GM19238 (cell line): ENCODE results near the gene STK39.

ENCODE experiments used
- DNase-seq: peaks from one replicate; pipeline ENCODE4 v3.0.0; 2011; ENCODE audit warnings: low spot score; ENCODE audit not compliant: insufficient read length

Gene STK39

DNA sequence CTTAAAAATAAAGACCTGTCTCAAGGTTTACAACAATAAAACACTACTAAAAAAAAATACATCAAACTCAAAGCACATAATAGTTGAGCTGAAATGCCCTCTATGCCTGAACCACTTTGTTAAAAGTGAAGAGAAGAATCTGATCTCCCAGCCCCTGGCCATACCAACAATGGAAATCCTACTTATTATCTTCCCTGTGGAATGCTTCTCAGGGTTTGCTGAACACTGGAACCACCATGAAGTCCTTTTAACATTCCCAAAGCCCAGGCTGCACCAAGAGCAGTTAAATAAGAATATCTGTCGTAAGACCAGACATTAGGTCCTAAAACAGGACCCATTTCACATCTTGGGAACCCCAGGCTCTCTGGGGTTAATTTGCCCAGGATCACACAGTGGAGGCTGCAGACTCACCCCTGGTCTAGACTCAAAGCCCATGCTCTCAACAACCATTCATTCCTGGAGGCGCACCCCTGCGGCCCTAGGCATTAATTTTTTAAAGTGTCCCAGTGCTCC is 285.8 kb downstream of the STK39 start:
- DNase-seq, result no peak

DNA sequence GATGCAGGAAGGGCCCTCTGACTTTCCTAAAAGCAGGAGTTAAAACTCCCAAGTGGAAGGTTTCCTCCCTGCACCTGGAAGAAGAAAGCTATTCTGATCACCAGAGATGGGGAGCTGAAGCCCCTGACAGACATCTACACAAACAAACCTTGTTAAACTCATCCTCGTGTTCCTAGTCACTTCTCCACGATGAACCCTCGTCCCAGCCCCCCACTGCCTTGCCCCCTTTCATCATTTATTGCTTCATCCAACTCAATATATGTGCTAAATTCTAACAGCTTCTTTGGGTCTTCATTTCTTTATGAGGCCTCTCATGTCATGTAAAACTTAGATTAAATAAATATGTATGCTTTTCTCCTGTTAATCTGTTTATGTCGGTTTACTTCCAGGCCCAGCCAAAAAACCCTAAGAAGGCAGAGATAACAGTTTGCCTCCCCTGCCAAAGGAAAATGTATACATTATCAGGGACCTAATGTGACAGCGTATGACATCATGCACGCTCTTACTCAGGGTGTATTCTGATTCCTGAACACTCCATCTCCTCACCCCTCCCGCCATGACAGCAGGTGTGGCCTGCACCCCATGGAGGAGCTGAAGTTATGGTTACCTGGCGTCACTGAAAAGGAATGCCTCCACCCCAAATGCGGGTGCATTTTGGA is 287.2 kb downstream of the STK39 start:
- DNase-seq, result no peak

DNA sequence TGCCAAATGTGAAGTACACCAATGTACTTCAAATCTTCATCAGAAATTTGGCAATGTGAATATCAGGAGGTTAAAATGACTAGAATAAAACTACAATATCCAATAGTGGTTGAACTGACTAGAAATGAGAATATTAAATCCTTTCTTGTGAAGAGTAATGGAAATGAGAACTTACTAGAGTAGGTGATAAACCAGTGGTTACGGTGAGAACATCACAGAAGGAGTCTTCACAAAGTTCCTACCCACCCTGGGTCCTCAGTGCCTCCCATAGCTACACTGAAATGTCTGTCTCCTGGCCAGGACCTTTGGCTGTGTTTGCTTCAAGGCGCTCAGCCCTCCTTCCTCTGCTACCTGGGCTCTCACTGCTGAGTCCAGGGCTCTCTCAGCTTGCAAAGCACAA is 289.7 kb downstream of the STK39 start:
- no peak for DNase-seq

DNA sequence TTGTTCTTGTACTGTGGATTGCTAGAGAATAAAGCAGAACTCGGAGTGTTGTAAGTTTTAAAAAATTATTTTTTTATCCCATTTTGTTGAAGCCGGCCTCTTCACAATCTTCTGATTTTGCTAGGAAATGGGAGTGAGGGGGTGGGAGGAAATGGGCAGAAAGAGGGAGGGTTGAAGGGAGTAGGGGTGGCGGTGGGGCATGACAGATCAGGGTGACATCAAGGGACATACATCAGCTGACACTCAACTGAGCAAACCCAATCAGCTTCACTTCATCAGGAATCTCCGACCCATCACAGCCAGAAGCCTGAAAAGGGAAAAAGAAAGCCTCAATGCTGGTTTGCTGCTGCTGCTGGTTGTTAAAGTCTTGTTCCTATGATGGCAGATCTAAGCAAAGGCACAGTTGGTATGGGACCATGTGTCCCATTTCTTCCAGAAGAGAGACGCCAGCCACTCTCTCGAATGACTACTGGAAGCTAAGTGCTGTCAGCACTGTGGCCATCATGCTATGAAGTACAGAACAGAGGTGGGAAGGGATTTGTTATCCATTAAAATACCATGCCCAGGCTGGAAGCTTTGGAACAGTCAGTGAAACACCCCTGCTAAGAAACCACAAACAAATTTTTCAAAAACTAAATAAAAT is 292.0 kb downstream of the STK39 start:
- DNase-seq, result no peak

DNA sequence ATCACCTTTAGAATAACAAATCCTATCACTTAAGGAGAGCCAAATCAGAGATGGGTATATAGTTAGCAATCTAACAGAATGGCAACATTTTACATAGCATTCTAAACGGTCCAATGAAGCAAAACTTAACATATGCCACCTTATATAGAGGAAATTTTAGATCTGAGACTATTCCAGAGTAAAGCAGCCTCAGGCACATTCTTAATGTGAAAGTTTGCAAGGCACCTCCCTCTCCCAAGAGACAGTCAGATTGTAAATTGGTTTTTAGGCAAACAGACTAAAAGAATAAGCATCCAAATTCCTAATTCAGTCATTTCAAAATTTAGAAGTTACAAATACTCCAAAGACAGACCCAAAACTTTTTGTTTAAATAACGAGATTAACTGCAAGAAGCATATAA is 292.9 kb downstream of the STK39 start:
- no peak for DNase-seq

DNA sequence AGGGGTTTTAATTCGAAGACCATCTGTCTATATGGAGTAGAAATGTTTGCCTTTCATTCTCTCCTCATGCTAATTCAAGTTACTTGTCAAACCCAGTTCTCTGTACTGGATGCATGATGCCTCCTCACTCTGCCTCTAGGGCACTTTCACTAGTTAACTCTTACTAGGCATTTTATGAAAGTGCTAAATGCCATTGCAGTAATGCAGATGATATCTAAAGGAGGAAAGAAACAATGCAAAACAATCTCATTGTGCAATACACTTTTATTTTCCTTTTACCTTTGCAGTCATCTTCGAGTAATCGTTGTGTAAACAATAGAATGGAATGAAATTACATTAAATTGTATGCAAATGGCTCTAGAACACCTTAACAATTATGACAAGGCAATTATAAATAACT is 293.6 kb downstream of the STK39 start:
- no peak for DNase-seq

DNA sequence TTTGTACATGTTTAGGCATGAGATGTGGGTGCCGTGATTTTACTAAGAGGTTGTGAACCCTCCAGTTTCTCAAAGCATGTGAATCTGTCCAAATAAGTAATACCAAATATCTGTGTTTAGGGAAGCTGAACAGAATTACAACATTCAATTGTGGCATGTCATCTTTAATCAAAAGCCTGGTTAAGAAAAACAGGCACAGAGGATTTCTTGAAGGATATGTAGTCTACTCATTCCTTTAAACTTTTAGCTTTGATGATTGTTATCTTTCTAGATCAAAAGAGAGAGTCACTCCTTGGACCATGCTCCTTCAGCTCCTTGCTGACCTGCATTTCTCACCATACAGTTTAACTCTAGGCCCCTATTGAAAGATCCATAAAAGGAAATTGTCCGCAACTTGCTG is 296.8 kb downstream of the STK39 start:
- no peak for DNase-seq

DNA sequence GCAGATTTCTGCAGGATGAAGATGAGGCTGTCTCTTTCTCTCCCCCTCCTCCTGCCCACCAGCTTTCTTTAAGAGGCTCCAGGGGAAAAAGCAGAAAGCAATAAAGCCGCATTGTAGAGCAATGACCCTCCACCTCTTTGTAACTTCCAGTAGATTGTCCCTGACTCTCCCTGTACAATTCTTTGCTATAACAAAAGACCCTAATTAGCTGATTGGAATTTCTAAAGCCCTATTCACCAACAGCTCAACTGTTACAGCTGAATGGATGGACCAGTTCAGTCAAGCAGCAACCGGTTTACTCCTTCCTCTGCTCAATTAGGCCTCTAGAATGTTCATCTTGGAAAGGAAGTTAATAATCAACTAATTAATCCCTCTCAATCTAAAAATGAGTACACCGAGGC is 301.0 kb downstream of the STK39 start:
- no peak for DNase-seq

DNA sequence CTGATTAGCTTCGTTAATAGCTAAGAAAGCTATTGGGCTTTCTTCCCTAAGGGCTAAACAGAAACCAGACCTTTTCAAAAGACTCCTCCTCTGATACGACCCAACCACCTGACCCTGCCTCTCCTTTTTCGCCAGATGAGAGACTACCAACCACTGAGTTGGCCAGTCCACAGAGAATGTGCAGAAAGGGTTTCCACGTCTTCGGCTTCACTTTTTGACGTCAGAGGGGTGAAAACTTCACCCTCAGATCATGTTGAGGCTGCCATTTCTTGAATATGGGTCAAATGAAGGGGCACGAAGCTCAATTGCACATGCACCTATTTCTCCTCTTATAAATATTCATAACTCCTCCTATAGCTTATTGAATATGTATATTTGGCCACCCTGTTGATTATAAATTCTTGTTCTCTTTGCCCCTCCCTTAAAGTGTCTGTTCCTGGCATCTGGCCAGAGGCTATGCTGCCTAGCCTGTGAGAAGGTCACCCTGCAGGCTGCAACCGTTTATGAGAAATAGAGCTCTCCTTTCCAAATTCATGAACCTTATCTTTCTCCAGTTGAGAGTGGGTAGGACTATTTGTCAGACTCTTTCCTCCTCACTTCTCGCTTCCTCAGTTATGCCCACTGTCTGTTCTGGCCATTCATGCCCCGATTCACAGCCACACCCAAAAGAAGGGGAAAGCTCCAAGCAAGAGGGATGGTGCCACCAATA is 301.6 kb downstream of the STK39 start:
- DNase-seq, result no peak

DNA sequence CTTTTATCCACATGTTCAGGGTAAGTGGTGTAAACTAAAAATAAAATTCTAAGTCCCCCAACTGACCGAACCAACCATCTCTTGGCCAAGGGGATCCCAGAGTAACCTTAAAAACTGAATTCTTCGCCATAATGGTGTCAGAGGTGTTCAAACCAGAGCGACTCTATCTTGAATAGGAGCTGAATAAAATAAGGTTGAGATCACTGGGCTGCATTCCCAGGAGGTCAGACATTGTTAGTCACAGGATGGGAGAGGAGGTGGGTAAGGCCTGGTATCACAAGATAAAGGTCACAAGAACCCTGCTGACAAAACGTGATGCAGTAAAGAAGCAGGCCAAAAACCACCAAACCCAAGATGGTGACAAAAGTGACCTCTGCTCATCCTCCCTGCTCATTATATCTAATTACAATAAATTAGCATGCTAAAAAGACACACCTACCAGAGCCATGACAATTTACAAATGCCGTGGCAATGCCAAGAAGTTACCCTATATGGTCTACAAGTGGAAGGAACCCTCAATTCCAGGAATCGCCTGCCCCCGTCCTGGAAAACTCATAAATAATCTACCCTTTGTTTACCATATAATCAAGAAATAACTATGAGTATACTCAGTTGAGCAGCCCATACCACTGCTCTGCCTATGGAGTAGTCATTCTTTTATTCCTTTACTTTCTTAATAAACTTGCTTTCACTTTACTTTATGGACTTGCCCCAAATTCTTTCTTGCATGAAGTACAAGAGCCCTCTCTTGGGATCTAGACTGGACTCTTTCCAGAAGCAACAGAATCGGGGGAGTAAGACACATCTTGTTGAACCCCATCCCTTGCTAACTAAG is 302.4 kb downstream of the STK39 start:
- no peak for DNase-seq

DNA sequence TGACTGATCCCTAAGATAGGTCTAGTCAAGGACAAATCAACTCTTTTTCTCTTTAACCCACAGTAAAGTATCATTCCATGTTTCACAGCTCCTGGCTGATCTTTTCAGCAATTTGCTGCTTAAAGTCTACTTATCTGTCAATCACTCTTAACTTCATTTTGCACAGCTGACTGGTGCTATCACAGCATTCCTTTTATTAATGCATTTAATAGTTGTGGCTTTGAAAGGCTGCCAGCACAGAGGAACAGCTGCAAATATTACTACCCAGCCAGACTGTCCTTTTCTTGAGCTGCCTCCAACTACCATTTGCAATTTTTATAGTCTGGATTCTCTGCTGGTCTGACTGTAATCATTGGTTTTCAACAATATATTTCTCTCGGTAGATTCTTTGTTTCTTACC is 303.5 kb downstream of the STK39 start:
- no peak for DNase-seq

DNA sequence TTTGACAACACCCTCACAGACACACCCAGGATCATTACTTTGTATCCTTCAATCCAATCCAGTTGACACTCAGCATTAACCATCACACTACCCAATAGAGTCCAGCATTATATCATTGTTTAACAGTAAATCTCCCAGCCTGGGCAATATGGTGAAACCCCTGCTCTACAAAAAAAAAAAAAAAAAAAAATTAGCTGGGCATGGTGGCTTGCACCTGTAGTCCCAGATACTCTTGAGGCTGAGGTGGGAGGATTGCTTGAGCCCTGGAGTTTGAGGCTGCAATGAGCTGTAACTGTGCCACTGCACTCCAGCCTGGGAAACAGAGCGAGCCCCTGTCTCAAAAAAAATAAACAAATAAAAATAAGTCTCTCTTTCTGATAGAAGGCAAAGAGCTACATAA is 304.0 kb downstream of the STK39 start:
- DNase-seq, result no peak

DNA sequence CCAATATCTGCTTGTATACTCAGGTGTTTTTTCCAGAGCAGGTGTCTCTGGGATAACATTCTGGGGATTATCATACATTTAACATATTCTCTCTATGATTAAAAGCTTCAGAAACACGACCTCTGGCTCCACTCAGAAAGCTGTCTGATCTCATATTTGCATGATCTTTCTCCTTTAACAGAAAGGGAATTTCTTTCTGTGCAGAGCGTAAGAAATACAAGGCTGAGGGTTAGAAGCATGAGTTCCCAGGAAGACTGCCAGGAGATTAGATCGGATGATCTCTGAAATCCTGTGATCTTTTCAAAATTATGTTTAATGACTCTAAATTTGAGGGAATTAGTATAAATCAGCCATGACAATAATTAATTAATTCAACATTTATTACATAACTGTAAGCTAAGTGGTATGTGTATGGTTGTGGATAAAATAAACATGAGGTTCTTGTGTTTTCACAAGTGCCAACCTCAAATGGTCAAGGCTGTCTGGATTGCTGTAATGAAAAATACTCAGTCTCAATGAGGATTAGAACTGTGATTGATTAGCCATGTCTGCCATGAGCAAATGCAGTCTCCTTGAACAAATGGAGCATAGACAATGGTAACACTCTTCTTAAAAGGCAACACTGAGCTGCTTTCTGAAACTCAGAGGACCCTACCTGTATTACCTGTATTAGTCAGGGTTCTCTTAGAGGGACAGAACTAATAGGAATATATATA is 304.9 kb downstream of the STK39 start:
- no peak for DNase-seq

DNA sequence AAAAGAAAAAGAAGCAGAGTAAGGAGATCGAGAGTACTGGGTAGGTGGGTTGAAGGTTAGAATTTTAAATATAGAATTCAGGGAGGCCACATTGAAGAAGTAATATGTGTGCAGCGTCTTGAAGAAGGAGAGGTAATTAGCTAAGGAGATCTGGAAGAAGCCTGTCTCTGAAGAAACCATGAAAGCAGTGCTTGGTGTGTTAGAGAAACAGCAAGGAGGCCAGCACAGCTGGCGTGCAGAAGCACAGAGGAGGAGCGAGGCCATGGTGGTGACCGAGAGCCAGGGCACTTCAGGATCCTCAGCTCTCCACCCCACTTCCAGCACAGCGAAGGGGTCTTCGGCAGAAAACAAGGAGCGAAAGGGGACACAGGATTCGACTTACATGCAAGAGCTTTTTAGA is 305.8 kb downstream of the STK39 start:
- no peak for DNase-seq

DNA sequence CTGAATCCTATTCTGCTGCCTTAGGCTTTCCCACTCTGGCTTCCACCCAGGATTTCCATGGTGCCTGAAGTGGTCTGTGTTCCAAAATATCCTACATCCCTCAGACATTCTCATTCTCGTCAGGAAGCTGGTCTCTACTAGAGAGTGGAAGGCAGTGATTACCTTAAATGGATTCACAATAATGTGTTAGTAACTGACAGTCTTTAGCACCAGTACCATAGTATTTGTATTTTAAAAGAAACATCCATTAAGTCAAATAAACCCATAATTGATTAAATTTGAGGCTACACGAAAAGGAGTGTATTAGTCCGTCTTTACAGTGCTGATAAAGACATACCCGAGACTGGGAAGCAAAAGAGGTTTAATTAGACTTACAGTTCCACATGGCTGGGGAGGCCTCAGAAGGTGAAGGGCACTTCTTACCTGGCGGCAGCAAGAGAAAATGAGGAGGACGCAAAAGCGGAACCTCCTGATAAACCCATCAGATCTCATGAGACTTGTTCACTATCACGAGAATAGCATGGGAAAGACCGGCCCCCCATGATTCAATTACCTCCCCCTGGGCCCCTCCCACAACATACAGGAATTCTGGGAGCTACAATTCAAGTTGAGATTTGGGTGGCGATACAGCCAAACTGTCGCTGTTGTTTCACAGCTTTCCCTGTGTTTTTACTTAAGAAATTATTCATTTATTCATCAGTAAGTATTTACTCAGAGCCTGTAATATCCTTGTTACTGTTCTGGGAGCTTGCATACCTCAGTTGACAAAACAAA is 306.5 kb downstream of the STK39 start:
- DNase-seq, result no peak

DNA sequence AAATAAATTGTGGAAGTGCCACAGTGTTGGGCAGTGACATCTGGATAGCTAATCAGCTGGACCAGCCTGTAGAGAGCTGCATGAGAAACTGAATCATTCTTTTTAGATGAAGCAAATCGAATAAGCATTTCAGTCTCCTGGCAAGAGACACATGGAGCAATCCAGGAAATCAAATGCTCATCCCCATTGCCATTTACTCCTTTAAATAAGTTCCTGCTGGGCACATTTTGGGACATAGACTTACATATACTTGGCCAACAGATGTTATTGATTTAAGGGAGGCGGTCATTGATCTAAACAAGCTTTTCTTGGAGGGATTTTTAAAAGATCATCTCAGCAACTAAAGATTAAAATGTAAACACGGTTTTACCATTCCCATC is 307.1 kb downstream of the STK39 start:
- DNase-seq, result no peak

DNA sequence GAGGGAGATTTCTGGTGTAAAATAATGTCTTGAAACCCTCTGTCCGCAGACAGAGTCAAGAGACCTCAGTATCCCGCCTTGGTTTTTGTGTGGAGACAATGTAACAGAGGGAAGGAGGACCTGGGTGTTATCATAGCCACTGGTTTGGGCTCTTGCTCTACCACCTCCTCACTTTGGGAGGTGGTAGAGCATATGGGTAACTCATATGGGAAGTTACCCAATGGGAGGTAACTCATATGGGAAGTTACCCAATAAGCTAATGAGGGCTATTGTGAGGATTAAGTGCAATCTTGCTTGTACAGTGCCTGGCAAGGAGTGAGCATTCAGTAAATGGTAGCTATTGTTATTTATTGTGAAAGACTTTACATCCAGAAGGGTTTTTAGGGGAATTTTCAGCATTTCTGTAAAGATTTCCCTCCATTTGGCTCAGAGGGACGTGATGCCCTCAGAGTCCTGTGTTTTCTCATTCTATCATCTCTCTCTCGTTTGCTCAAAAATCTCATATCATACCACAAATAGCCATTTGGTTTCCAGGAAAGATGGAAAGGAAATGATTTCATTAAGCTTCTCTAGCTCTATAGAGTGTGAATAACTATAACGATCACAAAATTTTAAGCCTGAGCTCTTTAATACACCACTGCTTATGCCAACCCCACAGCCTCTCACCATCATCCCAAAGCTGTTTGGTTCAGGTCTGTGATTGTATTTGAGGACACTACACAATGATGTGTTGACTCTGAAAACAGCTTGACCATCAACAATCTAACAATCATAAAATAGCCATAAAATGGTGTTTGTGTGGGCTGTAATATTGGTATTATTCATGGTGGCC is 307.7 kb downstream of the STK39 start:
- no peak for DNase-seq

DNA sequence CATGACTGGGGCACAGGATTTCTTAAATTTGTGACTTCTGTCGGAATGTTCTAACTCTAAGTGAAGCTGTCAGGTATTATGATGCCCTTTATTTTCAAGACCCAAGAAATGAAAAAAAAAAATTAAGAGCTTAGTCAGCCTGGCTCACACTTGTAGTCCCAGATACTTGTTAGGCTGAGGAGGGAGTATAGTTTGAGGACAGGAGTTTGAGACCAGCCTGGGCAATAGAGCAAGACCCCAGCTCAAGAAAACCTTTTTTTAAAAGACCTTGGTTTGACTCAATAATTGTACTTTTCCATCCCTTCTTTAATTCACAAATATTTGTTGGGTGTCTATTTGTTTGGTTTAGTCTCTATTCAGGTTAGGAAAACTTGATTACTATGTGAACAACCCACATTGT is 310.0 kb downstream of the STK39 start:
- no peak for DNase-seq

DNA sequence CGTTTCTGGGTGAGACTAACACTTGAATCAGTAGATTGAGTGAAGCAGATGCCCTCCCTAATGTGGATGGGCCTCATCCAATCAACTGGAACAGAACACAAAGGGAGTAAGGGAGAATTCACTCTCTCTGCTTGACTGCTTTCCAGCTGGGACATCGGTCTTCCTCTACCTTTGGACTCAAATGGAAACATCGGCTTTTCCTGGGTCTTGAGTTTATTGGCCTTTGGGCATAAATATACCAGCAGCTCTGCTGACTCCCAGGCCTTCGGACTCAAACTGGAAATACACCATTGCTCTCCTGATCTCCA is 311.6 kb downstream of the STK39 start:
- no peak for DNase-seq
